Subcutaneous adipose tissue (tissue), 4 donors: ENCODE measurements around the gene SPTLC2. TPM values are rescaled to one million over a fixed set of nuclear protein-coding genes. Genes with fewer than 3 reads are reported as not detected.

Experiments used
- total RNA-seq, 4 donors: library from RNA; depleted of rRNA; stranded (reverse); fragments of >200 nt; gene quantifications; one replicate each; pipeline ENCODE4 v1.1.0, GENCODE V29; 2016
- TF ChIP-seq, protein P1 (sequence below): fragments of 450-650 bp; IDR thresholded peaks from one replicate; pipeline ENCODE4 v1.5.1; 2016; ENCODE audit warnings: low read depth, mild to moderate bottlenecking, control low read depth, antibody characterized with exemption, moderate library complexity

SPTLC2 gene
- total RNA-seq, 4 donors from 2014 or later, result 48.1 to 61.8 (median 56.3) TPM

DNA sequence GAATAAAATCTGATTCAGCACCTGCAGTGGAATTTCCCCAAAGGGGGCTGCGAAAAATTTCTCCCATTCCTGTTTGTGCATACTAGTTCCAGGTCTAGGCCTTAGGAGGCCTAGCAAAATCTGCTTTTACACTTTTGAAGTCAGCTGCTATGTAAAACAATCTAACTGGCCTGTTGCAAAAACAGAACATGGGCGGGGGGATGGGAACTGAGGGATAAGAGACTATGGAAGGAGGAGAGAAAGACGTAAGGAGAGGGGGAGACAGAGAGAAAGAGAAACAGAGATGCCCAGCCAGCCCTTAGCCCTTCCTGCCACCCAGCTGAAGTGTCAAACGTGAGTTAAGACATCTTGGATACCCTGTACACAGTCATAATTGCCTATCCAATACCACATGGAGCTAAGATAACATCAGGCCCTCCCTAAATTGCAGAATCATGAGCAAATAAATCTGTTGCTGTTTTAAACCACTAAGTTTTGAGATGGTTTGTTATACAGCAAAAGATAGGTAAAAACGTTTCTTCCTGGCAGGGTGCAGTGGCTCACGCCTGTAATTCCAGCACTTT lies 45.6 kb downstream of the SPTLC2 start:
- TF ChIP-seq, protein P1, sequence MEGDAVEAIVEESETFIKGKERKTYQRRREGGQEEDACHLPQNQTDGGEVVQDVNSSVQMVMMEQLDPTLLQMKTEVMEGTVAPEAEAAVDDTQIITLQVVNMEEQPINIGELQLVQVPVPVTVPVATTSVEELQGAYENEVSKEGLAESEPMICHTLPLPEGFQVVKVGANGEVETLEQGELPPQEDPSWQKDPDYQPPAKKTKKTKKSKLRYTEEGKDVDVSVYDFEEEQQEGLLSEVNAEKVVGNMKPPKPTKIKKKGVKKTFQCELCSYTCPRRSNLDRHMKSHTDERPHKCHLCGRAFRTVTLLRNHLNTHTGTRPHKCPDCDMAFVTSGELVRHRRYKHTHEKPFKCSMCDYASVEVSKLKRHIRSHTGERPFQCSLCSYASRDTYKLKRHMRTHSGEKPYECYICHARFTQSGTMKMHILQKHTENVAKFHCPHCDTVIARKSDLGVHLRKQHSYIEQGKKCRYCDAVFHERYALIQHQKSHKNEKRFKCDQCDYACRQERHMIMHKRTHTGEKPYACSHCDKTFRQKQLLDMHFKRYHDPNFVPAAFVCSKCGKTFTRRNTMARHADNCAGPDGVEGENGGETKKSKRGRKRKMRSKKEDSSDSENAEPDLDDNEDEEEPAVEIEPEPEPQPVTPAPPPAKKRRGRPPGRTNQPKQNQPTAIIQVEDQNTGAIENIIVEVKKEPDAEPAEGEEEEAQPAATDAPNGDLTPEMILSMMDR, result no peak

DNA sequence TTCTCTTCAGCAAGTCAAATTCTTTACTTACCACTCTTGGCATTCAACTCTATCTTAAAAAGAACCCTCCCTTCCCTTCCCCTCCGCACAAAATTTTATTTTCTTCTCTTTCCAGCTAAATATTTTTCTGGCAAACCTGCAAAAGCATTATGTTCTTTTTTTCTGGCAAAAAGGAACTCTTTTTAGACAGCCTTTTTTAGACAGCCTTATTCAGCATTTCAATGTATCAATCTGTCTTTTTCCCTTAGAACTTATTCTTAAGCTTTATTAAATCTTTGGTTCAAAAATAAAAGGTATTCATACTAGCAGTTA lies 50.5 kb downstream of the SPTLC2 start:
- TF ChIP-seq, protein P1, result no peak

DNA sequence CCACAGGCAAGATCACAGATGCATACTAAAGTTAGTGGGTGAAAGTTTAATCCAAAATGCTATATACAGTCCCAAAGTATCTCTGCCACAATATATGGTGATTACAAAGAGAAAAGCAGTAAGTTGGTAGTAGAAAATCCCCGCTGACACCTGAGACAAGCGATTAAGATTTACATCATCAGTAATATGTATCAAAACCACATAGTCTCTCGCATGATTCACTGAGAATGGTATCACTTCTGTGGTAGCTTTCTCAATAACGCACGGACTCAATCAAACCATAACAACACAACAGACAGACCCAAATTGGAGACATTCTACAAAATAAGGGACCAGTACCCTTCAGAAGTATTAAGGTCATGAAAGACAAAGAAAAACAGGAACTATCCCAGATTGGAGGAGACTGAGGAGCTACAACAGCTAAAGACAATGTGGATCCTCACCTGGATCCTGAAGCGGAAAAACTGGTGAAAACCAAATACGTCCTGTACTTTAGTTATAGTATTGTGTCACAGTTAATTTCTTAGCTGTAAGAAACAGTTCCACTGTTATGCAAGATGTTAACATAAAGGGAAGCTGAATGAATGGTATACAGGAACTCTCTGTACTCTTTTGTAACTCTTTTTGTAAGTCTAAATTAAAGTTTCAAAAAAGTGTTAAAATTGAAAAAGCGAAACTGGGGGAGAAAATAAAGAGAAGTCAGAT lies 51.0 kb downstream of the SPTLC2 start:
- TF ChIP-seq, protein P1, result no peak

DNA sequence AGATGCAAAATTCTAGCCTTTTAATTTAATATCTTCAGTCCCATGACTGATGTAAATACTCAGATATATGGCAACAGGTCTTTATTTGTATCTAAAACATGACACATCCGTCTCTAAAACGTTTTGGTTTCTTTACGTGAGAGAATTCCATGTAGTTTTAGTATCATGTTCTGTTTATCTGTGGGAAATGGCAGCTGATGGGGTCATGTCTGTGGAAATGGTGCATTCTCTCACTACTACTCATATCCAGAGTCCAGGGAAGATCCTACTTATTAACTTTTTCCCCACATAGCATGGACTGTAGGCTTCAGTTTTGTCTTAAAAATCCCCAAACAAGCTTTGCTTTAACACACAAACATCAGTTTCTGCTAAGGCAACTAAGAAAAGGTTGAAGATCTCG lies 53.8 kb downstream of the SPTLC2 start:
- TF ChIP-seq, protein P1, result no peak

DNA sequence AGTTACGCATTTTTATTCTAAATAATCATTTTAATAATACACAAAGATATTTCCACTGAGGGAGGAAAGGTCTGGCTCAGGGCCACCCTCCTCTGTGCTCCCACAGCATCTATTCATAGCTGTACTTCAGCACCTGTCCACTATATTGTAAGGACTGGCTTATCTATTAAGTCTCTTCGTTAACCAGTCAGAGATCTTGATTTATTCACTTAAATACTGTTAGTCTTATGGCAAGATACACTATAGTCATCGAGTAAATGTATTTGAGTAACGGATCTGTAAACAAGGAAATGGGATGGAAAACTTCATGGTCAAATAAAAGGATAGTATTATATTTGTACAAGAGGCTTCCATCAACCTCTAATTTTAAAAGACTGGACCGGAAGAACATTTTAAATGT lies 54.6 kb downstream of the SPTLC2 start:
- TF ChIP-seq, protein P1, result no peak

DNA sequence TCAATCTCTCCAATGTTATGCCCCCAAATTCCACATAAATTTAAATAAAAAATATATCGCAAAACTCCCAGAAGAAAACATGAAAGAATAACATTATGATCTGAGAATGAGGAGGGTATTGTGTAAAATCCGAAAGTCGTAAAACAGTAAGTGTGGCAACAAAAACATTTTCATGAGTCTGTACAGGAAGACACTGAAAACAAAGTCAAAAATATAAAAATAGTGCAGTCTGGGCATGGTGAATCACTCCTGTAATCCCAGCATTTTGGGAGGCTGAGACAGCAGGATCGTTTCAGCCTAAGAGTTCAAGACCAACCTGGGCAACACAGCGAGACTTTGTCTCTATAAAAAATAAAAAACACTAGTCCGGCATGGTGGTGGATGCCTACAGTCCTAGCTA lies 57.1 kb downstream of the SPTLC2 start:
- TF ChIP-seq, protein P1, result no peak

DNA sequence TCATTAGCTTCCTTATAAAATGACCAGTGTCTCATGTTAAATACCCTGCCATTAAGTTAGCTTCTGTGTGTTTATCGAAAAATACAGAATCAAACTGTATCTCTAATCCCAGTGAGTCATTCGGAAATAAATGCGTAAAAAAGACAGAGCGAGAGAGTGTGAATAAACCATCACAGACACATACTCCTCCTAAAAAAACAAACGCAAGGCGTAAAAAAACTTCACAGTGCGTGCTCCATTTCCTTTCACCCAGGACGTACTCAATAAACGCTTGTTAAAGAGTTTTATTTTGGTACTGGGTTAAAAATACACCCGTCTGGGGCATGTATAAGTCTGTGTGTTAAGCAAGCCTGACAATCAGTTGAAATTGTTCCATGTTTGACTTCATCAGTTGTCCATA lies 59.0 kb downstream of the SPTLC2 start:
- TF ChIP-seq, protein P1, result no peak
